Measurements from ENCODE around the gene PAX5.

Gene PAX5

GRCh38 chr9:36985769-36986467 lies 48.1 kb downstream of the PAX5 start:
- no peak for DNase-seq

DNA sequence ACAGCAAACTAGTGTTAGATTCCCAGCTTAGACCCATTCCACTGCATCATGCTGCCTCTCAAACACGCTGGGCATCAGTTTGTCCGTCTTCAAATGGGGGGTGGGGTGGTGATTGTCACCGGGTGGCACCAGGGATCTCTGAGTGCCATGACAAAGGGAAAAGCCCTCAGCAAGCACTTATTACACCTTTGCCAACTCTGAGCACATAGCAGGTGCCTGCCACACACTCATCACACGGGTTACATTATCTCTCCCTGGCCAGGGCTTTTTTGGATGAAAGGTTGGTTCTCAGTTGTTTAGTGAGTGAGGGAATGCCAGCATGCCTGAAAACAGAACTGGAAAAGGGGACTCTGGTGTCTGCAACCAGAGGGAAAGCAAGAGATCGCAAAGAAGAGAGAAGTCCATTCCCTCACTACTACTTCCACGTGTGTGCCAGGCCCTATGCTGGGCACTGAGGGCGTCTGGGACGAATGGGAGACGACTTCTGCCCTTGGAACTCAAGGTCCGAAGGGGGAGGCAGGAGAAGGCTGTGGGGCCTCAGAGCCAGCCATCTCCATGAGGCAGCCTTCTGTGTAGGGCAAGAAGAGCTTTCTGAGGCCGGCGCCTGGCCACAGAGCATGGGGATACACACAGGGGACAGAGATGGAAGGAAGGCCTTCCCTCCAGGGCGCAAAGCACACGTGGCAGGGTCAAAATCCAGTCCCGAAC lies 48.9 kb downstream of the PAX5 start:
- DNase-seq, result no peak

- DNase-seq, result no peak
These were observed 53.7 kb downstream of the PAX5 start for GRCh38 chr9:36980148-36980974.

- DNase-seq, result no peak
These were observed 57.6 kb downstream of the PAX5 start for GRCh38 chr9:36976371-36977030.

- DNase-seq, result no peak
These were observed 59.3 kb downstream of the PAX5 start for GRCh38 chr9:36974731-36975130.

GRCh38 chr9:36971935-36972488 lies 62.1 kb downstream of the PAX5 start:
- no peak for DNase-seq

DNA sequence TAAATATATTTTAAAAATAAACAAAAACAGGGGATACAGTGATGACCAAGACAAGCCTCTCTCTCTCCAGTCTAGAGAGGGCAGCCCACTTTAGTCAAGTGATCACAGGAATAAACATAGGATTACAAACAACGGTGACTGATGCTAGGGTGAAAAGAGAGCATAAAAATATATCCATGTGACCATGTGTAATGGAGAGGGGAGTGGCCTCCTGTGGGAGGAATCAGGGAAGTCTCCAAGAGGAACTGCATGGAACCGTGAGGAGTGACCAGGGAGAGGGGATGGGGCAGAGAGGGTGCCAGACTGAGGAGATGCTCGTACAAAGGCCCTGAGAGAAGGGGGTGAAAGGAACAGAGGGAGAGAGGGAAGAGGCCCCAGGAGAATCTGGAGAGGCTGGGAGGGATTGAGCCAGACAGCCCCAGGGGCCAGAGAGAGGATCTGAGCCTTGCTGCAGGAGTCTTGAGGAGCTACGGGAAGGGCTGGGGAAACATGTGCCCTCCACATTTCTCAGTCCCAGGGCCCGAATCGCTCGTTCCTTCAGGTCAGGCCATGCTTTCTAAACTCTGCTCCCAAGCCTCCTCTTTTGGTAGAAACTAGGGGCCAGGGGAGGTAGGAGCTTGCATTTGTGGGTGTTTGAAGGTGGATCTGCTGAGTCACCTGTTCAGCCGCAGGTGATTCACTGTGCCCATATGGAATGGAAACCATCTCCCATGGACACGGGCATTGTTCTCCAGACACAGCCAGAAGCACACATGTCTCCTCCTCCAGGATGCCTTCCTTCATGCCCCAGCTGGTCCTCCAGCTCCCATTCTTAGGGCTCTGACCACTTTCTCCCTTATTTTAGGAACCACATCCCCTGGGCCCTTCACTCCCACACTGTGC lies 63.8 kb downstream of the PAX5 start:
- no peak for DNase-seq

DNA sequence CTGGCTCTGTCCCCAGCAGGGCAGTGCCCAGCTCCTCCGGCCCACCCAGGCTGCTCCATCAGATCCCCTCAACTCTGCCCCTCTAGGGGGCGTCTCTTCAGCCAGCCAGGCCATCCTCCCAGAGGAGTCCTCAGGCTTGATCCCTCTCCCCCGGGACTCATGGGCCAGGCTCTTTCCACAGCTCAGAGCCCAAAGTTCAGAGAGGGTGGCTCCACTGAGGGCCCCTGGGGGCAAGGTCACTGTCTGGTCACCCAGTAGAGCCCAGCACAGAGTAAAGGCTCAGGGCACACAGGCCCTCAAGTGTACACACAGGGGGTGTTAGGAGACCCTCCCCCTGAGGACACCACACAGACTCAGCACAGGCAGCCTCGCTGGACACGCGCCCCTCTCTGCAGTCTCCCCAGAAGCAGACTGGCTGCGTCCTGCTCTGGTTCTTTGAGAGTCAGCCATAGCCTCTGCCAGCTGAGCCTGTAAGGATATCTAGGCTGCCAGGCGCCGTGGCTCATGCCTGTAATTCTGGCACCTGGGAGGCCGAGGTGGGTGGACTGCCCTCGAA lies 64.8 kb downstream of the PAX5 start:
- no peak for DNase-seq

GRCh38 chr9:36968574-36969215 lies 65.4 kb downstream of the PAX5 start:
- no peak for DNase-seq

DNA sequence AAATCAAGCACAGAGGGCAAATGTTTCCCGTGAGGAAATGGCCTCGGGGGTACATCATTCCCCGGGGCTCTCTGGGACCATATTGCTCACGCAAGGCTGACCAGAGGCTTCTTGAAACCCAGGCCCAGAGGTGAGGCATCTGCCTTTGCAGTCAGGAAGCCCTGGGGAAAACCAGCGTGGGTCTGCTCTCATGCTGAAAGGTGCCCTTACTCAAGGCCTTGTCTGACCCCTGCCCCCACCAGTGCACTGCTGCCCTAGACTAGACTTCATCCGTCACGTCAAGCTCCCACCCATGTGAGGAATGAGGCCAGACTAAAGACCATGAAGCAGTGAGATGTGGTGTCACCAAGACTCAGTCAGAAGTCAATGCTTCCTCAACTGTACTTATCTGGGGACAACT lies 66.1 kb downstream of the PAX5 start:
- DNase-seq, result no peak

DNA sequence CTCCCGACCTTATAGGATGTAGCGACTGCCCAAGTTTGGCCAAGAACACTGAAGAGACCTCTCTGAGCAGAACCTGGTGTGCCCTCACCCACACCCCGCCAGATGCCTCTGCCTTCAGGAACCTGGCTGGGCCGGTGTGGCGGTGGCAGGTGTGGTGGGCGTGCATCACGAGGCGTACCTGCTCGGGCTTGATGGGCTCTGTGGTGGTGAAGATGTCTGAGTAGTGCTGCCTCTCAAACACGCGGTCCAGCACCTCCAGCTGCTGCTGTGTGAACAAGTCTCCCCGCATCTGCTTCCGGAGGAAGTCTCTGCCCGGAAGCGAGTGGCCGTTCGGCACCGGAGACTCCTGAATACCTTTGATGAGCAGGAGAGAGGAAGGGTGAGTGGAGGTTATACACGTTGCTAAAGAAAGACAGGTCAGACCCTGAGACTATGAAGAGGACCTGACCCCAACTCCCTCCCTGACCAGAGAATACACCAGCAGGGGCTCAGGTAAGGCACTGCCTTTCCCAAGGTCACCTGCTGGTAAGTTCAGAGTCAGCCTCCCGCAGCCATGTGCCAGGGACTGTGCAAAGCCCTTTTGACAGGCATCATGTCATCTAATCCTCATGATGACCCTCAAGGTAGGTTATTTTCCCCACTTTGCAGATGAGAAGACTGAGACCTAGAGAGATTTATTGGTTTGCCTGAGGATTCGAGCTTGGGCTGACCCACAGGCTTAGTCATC lies 67.5 kb downstream of the PAX5 start:
- no peak for DNase-seq

DNA sequence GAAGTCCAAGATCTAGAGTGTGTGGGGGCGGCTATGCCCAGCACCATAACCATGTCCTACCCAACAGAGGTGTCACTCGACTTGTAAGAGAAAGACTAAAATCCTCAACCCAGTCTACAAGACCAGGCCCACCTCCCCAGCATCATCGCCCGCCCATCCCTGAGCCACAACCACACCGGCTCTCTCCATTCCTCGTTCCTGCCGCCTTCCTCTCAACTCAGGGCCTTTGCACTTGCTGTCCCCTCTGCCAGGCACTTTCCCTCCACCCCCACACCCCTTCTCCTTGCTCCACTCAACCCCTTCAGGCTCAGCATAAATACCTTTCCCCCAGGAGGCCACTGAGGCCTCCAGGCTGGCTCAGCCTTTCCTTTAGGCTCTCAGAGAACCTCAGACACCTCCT lies 69.3 kb downstream of the PAX5 start:
- no peak for DNase-seq

- DNase-seq, result no peak
These were observed 70.7 kb downstream of the PAX5 start for GRCh38 chr9:36963346-36963745.

DNA sequence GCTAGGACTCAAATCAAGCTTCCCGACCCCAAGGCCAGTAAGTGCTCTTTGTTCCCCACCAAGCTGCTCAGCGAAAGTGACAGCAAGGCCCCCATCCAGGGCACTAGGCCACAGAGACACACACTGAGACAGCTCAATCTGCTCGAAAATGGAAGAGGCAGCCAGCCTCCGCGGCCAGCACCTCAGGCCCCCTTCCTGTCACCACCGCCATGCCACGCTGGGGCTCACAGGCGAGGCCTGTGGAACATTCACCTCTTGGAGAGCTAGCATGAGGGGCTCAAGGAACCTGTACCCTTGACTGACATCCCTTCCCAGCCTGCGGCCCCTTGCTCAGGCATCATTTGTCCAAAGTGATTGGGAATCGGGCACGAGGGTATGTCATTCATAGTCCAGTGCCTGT lies 71.4 kb downstream of the PAX5 start:
- no peak for DNase-seq

- DNase-seq, result no peak
These were observed 72.3 kb downstream of the PAX5 start for GRCh38 chr9:36961561-36962325.

DNA sequence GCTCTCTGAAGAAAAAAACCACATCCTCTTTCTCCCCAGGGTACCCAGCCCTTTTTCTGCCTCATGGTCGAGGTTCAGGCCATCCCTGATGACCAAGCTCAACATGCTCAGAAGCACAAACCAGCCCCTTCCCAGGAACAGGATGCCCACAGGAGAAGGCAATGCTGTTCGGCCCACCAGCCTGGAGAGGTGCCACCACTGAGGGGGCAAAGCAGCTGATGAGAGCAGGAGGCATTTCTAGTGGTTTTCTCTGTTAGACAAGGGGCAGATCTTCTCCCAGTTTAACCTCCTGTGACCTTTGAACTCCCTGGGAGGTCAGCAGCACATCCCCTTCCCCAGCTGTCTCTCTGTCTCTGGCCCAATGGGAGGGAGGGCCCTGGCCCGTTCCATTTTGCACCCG lies 73.0 kb downstream of the PAX5 start:
- no peak for DNase-seq

DNA sequence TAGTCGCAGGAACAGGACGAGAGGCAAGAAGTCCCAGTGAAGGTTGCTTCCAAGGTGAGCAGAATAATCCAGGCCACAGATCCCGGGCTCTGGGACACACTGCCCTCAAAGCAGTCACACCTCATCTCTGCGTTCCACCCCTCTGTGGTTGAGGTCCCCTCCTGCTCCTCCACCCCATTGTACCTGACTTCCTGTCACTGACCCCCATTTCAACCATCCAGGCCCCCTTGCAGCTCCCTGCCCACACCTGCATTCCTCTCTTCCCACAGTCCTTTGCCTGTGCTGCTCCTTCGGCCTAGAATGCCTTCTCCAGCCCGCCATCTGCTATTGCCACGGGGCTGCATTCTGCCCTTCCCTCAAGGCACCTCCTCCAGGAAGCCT lies 73.5 kb downstream of the PAX5 start:
- DNase-seq, result no peak

GRCh38 chr9:36959681-36960574 lies 74.1 kb downstream of the PAX5 start:
- no peak for DNase-seq

- DNase-seq, result no peak
These were observed 77.2 kb downstream of the PAX5 start for GRCh38 chr9:36956908-36957307.

Data from left hindlimb (tissue), 1 donor.